Measurements from ENCODE around the gene ARVCF.

ARVCF gene

DNA sequence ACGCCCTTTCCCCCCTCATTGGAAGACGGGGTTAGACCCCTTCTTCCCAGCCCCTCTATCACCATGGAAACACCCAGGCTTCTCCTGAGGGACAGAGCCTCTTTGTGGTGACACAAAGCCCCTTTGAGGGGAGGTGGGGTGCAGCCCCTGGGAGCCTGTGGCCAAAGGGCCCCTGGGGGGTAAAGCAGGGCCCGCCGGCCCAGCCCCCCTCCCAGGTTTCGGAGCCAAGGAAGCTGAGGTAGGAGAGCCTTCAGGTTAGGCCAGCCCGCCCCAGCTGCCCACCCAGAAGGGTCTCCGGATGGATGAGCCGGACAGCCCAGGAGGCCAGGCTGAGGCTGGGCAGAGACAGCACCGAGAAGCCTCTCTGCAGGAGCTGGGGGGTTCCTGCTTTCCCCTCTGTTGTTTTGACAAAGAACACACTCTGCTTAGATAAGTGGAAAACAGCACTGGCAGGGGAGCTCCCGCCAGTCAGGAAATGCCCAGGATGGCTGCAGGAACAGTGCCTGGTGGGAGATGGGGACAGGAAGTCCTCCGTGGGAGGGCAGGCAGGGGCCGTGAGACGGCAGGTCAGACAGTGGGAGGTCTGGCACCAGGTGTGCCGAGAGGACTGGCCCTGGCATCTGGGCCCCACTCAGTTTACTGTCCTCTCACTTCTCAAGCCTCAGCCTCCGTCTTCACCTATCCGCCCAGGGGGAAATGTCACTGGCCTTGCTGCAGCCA, 18.2 kb downstream of the ARVCF start:
- Histone ChIP-seq H3K27ac (replicated peaks) (no peak overlapping the region), H3K4me3 (replicated peaks; ENCODE audit: insufficient read depth, low read length) (no peak overlapping the region), H3K27me3 (ENCODE audit: insufficient read depth, poor library complexity, severe bottlenecking) (no peaks in the 10 kb centered on the region)
- TF ChIP-seq SPI1 (IDR thresholded peaks at IDR 0.05; ENCODE audit: borderline replicate concordance, low read depth) (no peak), GABPA (IDR thresholded peaks at IDR 0.05; ENCODE audit: low read depth) (no peak)
- DNase-seq (ENCODE audit: low read depth in 1 of 2, low spot score in 1 of 2), result no peak

DNA sequence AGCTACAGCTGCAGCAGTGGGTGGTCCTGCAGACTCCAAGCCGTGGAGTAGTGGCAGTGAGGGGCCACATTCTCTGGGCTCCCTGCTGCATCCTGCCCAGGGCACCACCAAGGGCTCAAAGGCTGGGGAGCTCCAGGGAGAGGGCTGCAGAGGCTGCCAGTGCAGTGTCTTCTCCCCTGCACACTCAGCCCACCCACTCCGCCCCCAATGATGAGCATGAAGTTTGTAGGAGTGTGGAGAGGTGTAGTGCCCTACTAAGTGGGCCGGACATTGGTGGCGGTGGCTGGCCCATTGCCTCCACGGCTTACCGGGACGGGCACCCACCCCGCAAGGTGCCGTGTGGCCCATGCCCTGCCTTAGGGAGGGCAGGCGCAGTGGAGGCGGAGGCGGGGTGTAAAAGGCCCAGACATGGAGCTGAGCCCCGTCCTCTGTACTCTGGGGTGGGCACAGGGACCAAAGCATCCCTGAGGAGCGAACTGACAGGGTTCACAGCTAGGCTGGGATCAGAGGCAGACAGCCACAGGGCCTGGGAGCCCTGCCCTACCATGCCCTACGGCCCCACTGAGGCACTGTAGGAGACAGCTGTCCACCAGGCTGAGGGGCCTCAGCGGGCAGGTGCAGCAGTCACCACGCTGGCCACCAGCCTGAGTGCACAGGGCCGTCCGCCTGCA, 18.9 kb downstream of the ARVCF start:
- Histone ChIP-seq H3K4me3 (replicated peaks; ENCODE audit: insufficient read depth, low read length) (no peak overlapping the region), H3K27ac (replicated peaks) (no peak overlapping the region), H3K27me3 (ENCODE audit: insufficient read depth, poor library complexity, severe bottlenecking) (no peaks in the 10 kb centered on the region)
- DNase-seq (ENCODE audit: low read depth in 1 of 2, low spot score in 1 of 2), result no peak
- TF ChIP-seq SPI1 (IDR thresholded peaks at IDR 0.05; ENCODE audit: borderline replicate concordance, low read depth), result no peak
- no peak for TF ChIP-seq GABPA (IDR thresholded peaks at IDR 0.05; ENCODE audit: low read depth)
- TF ChIP-seq, protein P1, sequence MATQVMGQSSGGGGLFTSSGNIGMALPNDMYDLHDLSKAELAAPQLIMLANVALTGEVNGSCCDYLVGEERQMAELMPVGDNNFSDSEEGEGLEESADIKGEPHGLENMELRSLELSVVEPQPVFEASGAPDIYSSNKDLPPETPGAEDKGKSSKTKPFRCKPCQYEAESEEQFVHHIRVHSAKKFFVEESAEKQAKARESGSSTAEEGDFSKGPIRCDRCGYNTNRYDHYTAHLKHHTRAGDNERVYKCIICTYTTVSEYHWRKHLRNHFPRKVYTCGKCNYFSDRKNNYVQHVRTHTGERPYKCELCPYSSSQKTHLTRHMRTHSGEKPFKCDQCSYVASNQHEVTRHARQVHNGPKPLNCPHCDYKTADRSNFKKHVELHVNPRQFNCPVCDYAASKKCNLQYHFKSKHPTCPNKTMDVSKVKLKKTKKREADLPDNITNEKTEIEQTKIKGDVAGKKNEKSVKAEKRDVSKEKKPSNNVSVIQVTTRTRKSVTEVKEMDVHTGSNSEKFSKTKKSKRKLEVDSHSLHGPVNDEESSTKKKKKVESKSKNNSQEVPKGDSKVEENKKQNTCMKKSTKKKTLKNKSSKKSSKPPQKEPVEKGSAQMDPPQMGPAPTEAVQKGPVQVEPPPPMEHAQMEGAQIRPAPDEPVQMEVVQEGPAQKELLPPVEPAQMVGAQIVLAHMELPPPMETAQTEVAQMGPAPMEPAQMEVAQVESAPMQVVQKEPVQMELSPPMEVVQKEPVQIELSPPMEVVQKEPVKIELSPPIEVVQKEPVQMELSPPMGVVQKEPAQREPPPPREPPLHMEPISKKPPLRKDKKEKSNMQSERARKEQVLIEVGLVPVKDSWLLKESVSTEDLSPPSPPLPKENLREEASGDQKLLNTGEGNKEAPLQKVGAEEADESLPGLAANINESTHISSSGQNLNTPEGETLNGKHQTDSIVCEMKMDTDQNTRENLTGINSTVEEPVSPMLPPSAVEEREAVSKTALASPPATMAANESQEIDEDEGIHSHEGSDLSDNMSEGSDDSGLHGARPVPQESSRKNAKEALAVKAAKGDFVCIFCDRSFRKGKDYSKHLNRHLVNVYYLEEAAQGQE (IDR thresholded peaks at IDR 0.05; ENCODE audit: insufficient replicate concordance, low read depth), result no peak
- no peak for TF ChIP-seq POLR2AphosphoS5 (IDR thresholded peaks at IDR 0.05; ENCODE audit: low read depth)
- TF ChIP-seq, protein P2, sequence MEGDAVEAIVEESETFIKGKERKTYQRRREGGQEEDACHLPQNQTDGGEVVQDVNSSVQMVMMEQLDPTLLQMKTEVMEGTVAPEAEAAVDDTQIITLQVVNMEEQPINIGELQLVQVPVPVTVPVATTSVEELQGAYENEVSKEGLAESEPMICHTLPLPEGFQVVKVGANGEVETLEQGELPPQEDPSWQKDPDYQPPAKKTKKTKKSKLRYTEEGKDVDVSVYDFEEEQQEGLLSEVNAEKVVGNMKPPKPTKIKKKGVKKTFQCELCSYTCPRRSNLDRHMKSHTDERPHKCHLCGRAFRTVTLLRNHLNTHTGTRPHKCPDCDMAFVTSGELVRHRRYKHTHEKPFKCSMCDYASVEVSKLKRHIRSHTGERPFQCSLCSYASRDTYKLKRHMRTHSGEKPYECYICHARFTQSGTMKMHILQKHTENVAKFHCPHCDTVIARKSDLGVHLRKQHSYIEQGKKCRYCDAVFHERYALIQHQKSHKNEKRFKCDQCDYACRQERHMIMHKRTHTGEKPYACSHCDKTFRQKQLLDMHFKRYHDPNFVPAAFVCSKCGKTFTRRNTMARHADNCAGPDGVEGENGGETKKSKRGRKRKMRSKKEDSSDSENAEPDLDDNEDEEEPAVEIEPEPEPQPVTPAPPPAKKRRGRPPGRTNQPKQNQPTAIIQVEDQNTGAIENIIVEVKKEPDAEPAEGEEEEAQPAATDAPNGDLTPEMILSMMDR (IDR thresholded peaks at IDR 0.05; ENCODE audit: insufficient read depth, low read length), result no peak

DNA sequence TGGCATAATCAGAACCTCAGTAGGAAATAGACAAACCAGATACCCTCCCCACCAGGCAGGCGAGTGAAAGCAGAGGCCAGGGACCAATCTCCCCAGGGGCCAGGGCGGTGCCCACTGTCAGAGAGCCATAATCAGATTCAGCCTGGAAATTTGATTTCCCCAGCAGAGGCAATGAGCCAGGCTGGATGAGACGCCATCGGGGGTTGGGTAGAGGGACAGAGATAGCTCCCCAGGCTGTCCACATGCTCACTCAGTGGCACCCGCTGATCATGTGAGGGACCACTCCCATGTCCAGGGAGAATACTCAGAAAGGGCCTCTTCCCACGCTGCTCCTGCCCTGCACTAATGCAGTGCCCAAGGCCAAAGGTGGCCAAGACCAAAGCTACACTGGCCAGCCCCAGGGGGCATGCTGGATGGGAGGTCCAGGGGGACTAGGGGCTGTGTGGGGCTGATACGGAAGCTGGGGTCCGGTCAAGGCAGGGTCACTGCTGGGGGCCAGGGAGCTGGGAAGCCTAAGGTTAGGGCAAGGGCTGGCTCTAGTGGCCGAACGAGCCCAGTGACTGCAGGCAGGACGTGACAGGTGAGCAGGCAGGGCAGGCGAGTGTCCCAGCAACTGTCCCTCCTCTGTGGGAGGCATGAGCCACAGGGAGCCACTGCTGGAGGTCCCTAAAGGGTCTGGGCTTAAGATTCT, 19.8 kb downstream of the ARVCF start:
- Histone ChIP-seq H3K27me3 (ENCODE audit: insufficient read depth, poor library complexity, severe bottlenecking) (no peaks in the 10 kb centered on the region), H3K4me3 (replicated peaks; ENCODE audit: insufficient read depth, low read length) (no peak overlapping the region), H3K27ac (replicated peaks) (no peak overlapping the region)
- TF ChIP-seq POLR2AphosphoS5 (IDR thresholded peaks at IDR 0.05; ENCODE audit: low read depth) (no peak), GABPA (IDR thresholded peaks at IDR 0.05; ENCODE audit: low read depth) (no peak)
- TF ChIP-seq, protein P2 (IDR thresholded peaks at IDR 0.05; ENCODE audit: insufficient read depth, low read length), result no peak
- DNase-seq (ENCODE audit: low read depth in 1 of 2, low spot score in 1 of 2), result no peak

DNA sequence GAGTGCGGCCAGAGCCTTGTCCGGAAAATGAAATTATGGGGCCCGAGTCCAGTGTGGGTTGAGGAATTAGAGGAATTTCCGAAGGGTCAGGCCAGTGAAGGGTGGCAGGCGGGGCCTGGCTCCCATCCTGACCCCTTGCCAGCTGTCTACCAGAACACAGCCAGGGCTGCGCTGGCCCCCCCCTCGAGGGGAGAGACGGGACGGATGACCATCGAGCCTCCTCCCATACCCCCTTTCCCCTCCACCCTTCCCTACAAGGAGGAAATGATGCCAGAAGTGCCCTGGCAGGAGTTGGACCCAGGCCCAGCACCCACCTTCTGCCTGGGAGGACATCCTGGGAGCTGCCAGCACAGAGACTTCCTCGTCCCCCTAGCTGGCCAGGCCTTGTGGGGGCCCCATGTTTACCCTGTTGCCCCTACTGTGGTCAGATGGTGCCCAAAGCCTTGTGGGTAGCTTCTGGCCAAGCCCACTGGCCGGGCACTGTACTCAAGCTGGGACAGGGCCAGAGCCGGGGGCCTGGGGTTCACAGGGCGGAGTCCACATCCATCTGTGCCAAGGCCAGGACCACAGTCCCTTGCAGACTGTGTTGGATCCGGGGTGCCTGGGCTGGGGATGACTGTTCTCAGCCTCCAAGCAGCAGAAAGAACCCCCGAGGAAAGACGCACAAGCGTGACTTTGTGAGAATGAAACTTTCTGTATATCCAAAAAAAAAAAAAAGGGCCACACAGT, 20.8 kb downstream of the ARVCF start:
- Histone ChIP-seq H3K27ac (replicated peaks) (no peak overlapping the region), H3K27me3 (ENCODE audit: insufficient read depth, poor library complexity, severe bottlenecking) (no peaks in the 10 kb centered on the region), H3K4me3 (replicated peaks; ENCODE audit: insufficient read depth, low read length) (no peak overlapping the region)
- TF ChIP-seq GABPA (IDR thresholded peaks at IDR 0.05; ENCODE audit: low read depth), result no peak
- TF ChIP-seq POLR2AphosphoS5 (IDR thresholded peaks at IDR 0.05; ENCODE audit: low read depth), result no peak
- no peak for TF ChIP-seq SPI1 (IDR thresholded peaks at IDR 0.05; ENCODE audit: borderline replicate concordance, low read depth)
- TF ChIP-seq, protein P1 (IDR thresholded peaks at IDR 0.05; ENCODE audit: insufficient replicate concordance, low read depth), result no peak
- TF ChIP-seq, protein P2 (IDR thresholded peaks at IDR 0.05; ENCODE audit: insufficient read depth, low read length), result no peak
- DNase-seq (ENCODE audit: low read depth in 1 of 2, low spot score in 1 of 2), result no peak

Measured in HL-60 (cell line).